Smooth muscle cell (in vitro differentiated cells): ENCODE measurements around the gene SRF. TPM values are rescaled to one million over a fixed set of nuclear protein-coding genes. Genes with fewer than 3 reads are reported as not detected.
"Not testable (repeated sequence)": the region's sequence is repeated elsewhere in the genome, so short reads cannot be mapped to it uniquely, and the experiment has no call there.

ENCODE experiments used
- DNase-seq: peaks from one replicate; lab custom pipeline; 2025; ENCODE audit not compliant: unreplicated experiment; lab: John Stamatoyannopoulos, UW
- H2AFZ ChIP-seq: fragments of 200-600 bp; sonication (generic); 2 replicates; pipeline ENCODE4 v1.6.0; 2016; ENCODE audit warnings: antibody characterized with exemption, low read depth, mild to moderate bottlenecking
- H3F3A ChIP-seq: fragments of 200-600 bp; sonication (generic); 2 replicates; pipeline ENCODE4 v1.6.0; 2017; ENCODE audit warnings: antibody characterized with exemption, low read depth
- H3K27ac ChIP-seq: fragments of 200-600 bp; sonication (generic); 2 replicates; pipeline ENCODE4 v1.5.1; 2016; ENCODE audit warnings: low read depth, mild to moderate bottlenecking
- H3K27me3 ChIP-seq: fragments of 200-600 bp; sonication (generic); 2 replicates; pipeline ENCODE4 v1.6.1; 2016; ENCODE audit warnings: low read depth, mild to moderate bottlenecking
- H3K36me3 ChIP-seq: fragments of 200-600 bp; sonication (generic); 2 replicates; pipeline ENCODE4 v1.5.1; 2016; ENCODE audit warnings: low read depth
- H3K4me1 ChIP-seq: fragments of 200-600 bp; sonication (generic); 2 replicates; pipeline ENCODE4 v1.5.1; 2016; ENCODE audit warnings: low read depth
- H3K4me2 ChIP-seq: fragments of 200-600 bp; sonication (generic); 2 replicates; pipeline ENCODE4 v1.6.0; 2016; ENCODE audit warnings: mild to moderate bottlenecking
- H3K4me3 ChIP-seq: fragments of 200-600 bp; sonication (generic); 2 replicates; pipeline ENCODE4 v1.5.1; 2016; ENCODE audit warnings: mild to moderate bottlenecking
- H3K79me2 ChIP-seq: fragments of 200-600 bp; sonication (generic); 2 replicates; pipeline ENCODE4 v1.6.0; 2016; ENCODE audit warnings: low read depth, mild to moderate bottlenecking
- H3K9ac ChIP-seq: fragments of 200-600 bp; sonication (generic); 2 replicates; pipeline ENCODE4 v1.6.0; 2016; ENCODE audit warnings: low read depth
- H3K9me3 ChIP-seq: fragments of 200-600 bp; sonication (generic); replicated peaks from 2 replicates; pipeline ENCODE4 v1.5.1; 2016; ENCODE audit warnings: low read depth
- H4K20me1 ChIP-seq: fragments of 200-600 bp; sonication (generic); 2 replicates; pipeline ENCODE4 v1.6.0; 2016; ENCODE audit warnings: low read depth
- CTCF ChIP-seq: fragments of 200-600 bp; sonication (generic); IDR thresholded peaks from 2 replicates; pipeline ENCODE4 v1.5.1; 2017; ENCODE audit warnings: borderline replicate concordance, mild to moderate bottlenecking, antibody characterized with exemption; ENCODE audit not compliant: insufficient read depth, poor library complexity, severe bottlenecking
- WGBS: methylation state at CpG from one replicate; pipeline ENCODE4 v1.1.7; 2016; ENCODE audit warnings: low lambda C conversion rate; 5-methylcytosine and 5-hydroxymethylcytosine counted together
- polyA plus RNA-seq: library from polyadenylated mRNA; unstranded; fragments of >200 nt; fragmentation: Nextera tagmentation; extraction: Ambion mirVana; gene quantifications from 2 replicates; pipeline ENCODE4 v1.2.1, GENCODE V29; 2016
- total RNA-seq: library from RNA; depleted of rRNA; stranded (reverse); fragments of >200 nt; gene quantifications from 2 replicates; pipeline ENCODE4 v1.2.3, GENCODE V29; 2014

SRF gene
- total and polyA plus RNA-seq, 2 experiments from 2014 or later, result 6.8 to 22.9 TPM

- H3K4me2 ChIP-seq, result no peak overlapping the region
- H3F3A ChIP-seq, result peaks cover 41% of the 10 kb centered on the region
- no peaks in the 10 kb centered on the region for H3K4me1 ChIP-seq
- H4K20me1 ChIP-seq, result peaks cover 8% of the 10 kb centered on the region
- no peaks in the 10 kb centered on the region for H3K27me3 ChIP-seq
- no peak for TF ChIP-seq CTCF
- no peak overlapping the region for H3K27ac ChIP-seq
- H3K9ac ChIP-seq, result no peak overlapping the region
- 97% methylated on average over 3 of the region's 3 CpGs for WGBS
- H3K4me3 ChIP-seq, result no peak overlapping the region
- peaks cover 10% of the 10 kb centered on the region for H3K36me3 ChIP-seq
- no peak overlapping the region for H2AFZ ChIP-seq
- no peak for DNase-seq
- H3K79me2 ChIP-seq, result peaks cover 73% of the 10 kb centered on the region
- H3K9me3 ChIP-seq, result no peaks in the 10 kb centered on the region
Measured at GRCh38 chr6:43138267-43138666, 32.8 kb upstream of the SRF start.

GRCh38 chr6:43139973-43140372, 31.1 kb upstream of the SRF start:
- H3K9ac ChIP-seq, H3K4me3 ChIP-seq, H3K4me2 ChIP-seq, DNase-seq, H3K9me3 ChIP-seq, H2AFZ ChIP-seq, H4K20me1 ChIP-seq, H3K36me3 ChIP-seq, H3K27me3 ChIP-seq, H3K4me1 ChIP-seq: not testable (repeated sequence)
- peaks cover 45% of the 10 kb centered on the region for H3F3A ChIP-seq
- H3K79me2 ChIP-seq, result peaks cover 67% of the 10 kb centered on the region
- WGBS, result 81% methylated on average over 11 of the region's 11 CpGs
- H3K27ac ChIP-seq, result peak overlapping the region; percentile 39

GRCh38 chr6:43141644-43142043, 29.4 kb upstream of the SRF start:
- H3K27me3 ChIP-seq, result no peaks in the 10 kb centered on the region
- H3F3A ChIP-seq, result peaks cover 39% of the 10 kb centered on the region
- DNase-seq, result no peak
- no peak overlapping the region for H3K9ac ChIP-seq
- H3K9me3 ChIP-seq, result no peaks in the 10 kb centered on the region
- H3K79me2 ChIP-seq, result peaks cover 54% of the 10 kb centered on the region
- H3K27ac ChIP-seq, result peak overlapping the region; percentile 45
- H2AFZ ChIP-seq, result no peak overlapping the region
- TF ChIP-seq CTCF, result no peak
- H3K36me3 ChIP-seq, result no peaks in the 10 kb centered on the region
- H3K4me2 ChIP-seq, result no peak overlapping the region
- H3K4me3 ChIP-seq, result no peak overlapping the region
- H3K4me1 ChIP-seq, result no peaks in the 10 kb centered on the region
- H4K20me1 ChIP-seq, result no peaks in the 10 kb centered on the region
- WGBS, result 91% methylated on average over 16 of the region's 16 CpGs

GRCh38 chr6:43142101-43142500, 29.0 kb upstream of the SRF start:
- H3K4me2 ChIP-seq, result no peak overlapping the region
- H3K4me1 ChIP-seq, result no peaks in the 10 kb centered on the region
- WGBS, result 86% methylated on average over 14 of the region's 14 CpGs
- H3K79me2 ChIP-seq, result peaks cover 50% of the 10 kb centered on the region
- H2AFZ ChIP-seq, result no peak overlapping the region
- no peak overlapping the region for H3K4me3 ChIP-seq
- H3K27me3 ChIP-seq, result no peaks in the 10 kb centered on the region
- H3K9me3 ChIP-seq, result no peaks in the 10 kb centered on the region
- peaks cover 42% of the 10 kb centered on the region for H3F3A ChIP-seq
- H3K36me3 ChIP-seq, result no peaks in the 10 kb centered on the region
- no peaks in the 10 kb centered on the region for H4K20me1 ChIP-seq
- peak overlapping the region; percentile 21 for H3K27ac ChIP-seq
- DNase-seq, result no peak
- TF ChIP-seq CTCF, result no peak
- H3K9ac ChIP-seq, result no peak overlapping the region
